ENCODE measurements around the gene SH3D19. TPM values are rescaled to one million over a fixed set of nuclear protein-coding genes. Genes with fewer than 3 reads are reported as not detected.

The SH3D19 gene
- total and polyA plus RNA-seq, 3 donors from 2014 or later, result 40.6 to 58.6 (median 49.9) TPM

GRCh38 chr4:151347490-151348235, 22.3 kb upstream of the SH3D19 start:
- Histone ChIP-seq H3K27ac (no peak overlapping the region), H3K4me1 (no peaks in the 10 kb centered on the region), H3K36me3 (ENCODE audit: low read depth, missing control alignments) (no peaks in the 10 kb centered on the region), H3K9me3 (no peaks in the 10 kb centered on the region), H3K4me3 (no peak overlapping the region), H3K27me3 (no peaks in the 10 kb centered on the region)
- TF ChIP-seq POLR2A (IDR thresholded peaks at IDR 0.05), result no peak
- TF ChIP-seq CTCF (IDR thresholded peaks at IDR 0.05), result no peak
- no peak for DNase-seq
- intact Hi-C loops (cut with DNase I; ENCODE audit: low total_unique reads), result no loop called here
- 56 to 74% methylated on average over 9 of the region's 9 CpGs for WGBS, 2 donors

- Histone ChIP-seq H3K9me3 (no peaks in the 10 kb centered on the region), H3K4me3 (no peak overlapping the region), H3K36me3 (ENCODE audit: low read depth, missing control alignments) (no peaks in the 10 kb centered on the region), H3K27ac (no peak overlapping the region), H3K27me3 (no peaks in the 10 kb centered on the region), H3K4me1 (no peaks in the 10 kb centered on the region)
- intact Hi-C loops (cut with DNase I; ENCODE audit: low total_unique reads), result no loop called here
- DNase-seq, result no peak
- 95 to 100% methylated on average over 2 of the region's 2 CpGs for WGBS, 2 donors
- TF ChIP-seq CTCF (IDR thresholded peaks at IDR 0.05) (no peak), POLR2A (IDR thresholded peaks at IDR 0.05) (no peak)
Observed at GRCh38 chr4:151344948-151345347, 19.5 kb upstream of the SH3D19 start.

- no peaks in the 10 kb centered on the region for H3K9me3 ChIP-seq
- 90 to 97% methylated on average over 5 of the region's 5 CpGs for WGBS, 2 donors
- H3K27ac ChIP-seq, result no peak overlapping the region
- no peak overlapping the region for H3K4me3 ChIP-seq
- intact Hi-C loops (cut with DNase I; ENCODE audit: low total_unique reads), result no loop called here
- H3K36me3 ChIP-seq (ENCODE audit: low read depth, missing control alignments), result no peaks in the 10 kb centered on the region
- TF ChIP-seq CTCF (IDR thresholded peaks at IDR 0.05), result no peak
- no peak for TF ChIP-seq POLR2A (IDR thresholded peaks at IDR 0.05)
- DNase-seq, result no peak
- H3K27me3 ChIP-seq, result no peaks in the 10 kb centered on the region
- H3K4me1 ChIP-seq, result no peaks in the 10 kb centered on the region
Observed at GRCh38 chr4:151340751-151341385, 15.5 kb upstream of the SH3D19 start.

GRCh38 chr4:151339467-151339866, 14.1 kb upstream of the SH3D19 start:
- no peaks in the 10 kb centered on the region for H3K9me3 ChIP-seq
- H3K4me1 ChIP-seq, result no peaks in the 10 kb centered on the region
- no peaks in the 10 kb centered on the region for H3K27me3 ChIP-seq
- DNase-seq, result no peak
- TF ChIP-seq CTCF (IDR thresholded peaks at IDR 0.05), result no peak
- no peak for TF ChIP-seq POLR2A (IDR thresholded peaks at IDR 0.05)
- intact Hi-C loops (cut with DNase I; ENCODE audit: low total_unique reads), result no loop called here
- WGBS, 2 donors, result 86 to 94% methylated on average over 2 of the region's 2 CpGs
- no peaks in the 10 kb centered on the region for H3K36me3 ChIP-seq (ENCODE audit: low read depth, missing control alignments)
- no peak overlapping the region for H3K4me3 ChIP-seq
- H3K27ac ChIP-seq, result no peak overlapping the region

Measured in testis (tissue), 3 donors.